GM13976 (cell line): ENCODE results near the gene ALK.

Experiments used
- DNase-seq: peaks from one replicate; pipeline ENCODE4 v3.0.0; 2012; ENCODE audit warnings: low spot score
- in situ Hi-C: fragments of 300-500 bp; cut with MboI; formaldehyde crosslinking; loops from one replicate; pipeline ENCODE4 v1.12.0; 2022; ENCODE audit warnings: low sequenced_read_pairs, mixed read lengths, inconsistent platforms; ENCODE audit not compliant: unreplicated experiment
- TF ChIP-seq, protein P1 (sequence below): IDR thresholded peaks from 2 replicates; pipeline ENCODE4 v1.5.1; 2012; ENCODE audit warnings: borderline replicate concordance, mild to moderate bottlenecking; ENCODE audit not compliant: insufficient read depth; ENCODE audit errors: extremely low read depth, missing control alignments, control extremely low read depth

Gene ALK

DNA sequence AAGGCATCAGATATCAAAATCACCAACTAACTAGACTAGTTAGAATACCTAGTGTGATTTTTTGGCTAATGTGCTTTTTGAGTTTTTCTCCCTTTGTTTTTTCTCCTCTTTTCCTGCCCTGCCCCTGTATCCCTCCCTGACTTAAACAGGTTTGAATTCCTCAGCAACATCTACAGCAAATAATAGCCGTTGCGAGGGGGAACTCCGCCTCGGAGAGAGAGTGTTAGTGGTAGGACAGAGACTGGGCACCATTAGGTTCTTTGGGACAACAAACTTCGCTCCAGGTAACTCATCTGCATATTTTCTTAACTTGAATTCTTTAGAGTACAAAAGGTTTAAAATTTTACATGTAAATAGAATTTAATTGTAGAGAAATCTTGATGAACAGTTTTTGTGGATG, 761.2 kb downstream of the ALK start:
- TF ChIP-seq, protein P1, sequence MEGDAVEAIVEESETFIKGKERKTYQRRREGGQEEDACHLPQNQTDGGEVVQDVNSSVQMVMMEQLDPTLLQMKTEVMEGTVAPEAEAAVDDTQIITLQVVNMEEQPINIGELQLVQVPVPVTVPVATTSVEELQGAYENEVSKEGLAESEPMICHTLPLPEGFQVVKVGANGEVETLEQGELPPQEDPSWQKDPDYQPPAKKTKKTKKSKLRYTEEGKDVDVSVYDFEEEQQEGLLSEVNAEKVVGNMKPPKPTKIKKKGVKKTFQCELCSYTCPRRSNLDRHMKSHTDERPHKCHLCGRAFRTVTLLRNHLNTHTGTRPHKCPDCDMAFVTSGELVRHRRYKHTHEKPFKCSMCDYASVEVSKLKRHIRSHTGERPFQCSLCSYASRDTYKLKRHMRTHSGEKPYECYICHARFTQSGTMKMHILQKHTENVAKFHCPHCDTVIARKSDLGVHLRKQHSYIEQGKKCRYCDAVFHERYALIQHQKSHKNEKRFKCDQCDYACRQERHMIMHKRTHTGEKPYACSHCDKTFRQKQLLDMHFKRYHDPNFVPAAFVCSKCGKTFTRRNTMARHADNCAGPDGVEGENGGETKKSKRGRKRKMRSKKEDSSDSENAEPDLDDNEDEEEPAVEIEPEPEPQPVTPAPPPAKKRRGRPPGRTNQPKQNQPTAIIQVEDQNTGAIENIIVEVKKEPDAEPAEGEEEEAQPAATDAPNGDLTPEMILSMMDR = no peak
- no peak for DNase-seq
- in situ Hi-C loops = no loop called here

DNA sequence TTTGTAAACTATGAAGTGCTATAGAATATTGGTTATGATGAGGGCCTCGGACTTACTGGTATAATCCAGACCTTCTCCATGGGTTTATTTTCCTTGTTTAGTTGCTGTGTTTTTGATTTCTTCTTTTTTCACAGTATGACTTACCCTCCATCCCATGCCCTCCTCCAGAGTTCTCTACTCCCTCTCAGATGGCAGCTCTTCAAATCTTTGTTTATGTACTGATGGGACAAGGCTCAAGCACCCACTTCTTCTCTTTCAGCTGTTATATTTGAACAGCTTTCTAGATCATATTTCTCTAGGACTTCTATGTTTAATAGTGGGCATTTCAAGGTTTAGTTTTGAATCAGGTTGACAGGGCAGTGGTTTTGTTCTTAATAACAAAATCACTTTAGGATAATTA, 762.3 kb downstream of the ALK start:
- DNase-seq = no peak
- TF ChIP-seq, protein P1 = no peak
- in situ Hi-C loops = no loop called here

DNA sequence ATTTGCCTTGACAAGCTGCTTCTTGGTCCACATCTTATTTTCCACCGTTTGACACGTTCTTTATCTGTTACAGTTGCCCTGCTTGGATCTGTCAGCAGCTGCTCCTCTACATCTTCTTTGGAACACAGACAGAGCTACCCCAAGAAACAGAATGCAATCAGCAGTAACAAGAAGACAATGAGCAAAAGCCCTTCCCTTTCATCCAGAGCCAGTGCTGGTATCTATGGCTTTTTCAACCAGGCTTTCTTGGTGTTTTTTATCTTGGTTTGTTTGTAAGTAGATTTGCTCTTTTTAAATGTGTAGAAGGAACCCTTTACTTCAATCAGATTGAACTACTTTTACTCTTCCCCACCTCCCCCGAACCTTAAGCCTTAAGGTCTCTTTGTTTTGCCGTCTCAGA, 764.3 kb downstream of the ALK start:
- DNase-seq = no peak
- TF ChIP-seq, protein P1 = no peak
- in situ Hi-C loops = no loop called here

DNA sequence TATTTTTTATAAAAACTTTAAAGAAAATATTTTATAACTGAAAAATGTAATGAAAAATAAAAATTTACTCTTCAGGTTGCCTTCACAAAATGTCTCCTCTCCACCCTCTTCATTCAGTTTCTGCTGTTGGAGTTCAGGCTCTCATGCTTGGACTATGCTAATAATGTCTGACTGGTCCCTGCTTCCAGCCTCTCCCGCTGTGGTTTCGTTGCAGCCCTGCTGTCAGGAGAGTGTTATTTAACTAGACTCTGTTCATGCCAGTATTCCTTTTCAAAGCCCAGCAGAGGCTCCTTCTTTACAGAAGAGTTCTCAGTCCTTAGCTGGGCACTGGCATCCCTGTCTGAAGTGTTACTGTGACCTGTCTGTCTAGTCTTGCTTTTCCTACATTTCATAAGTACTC, 765.8 kb downstream of the ALK start:
- DNase-seq = no peak
- in situ Hi-C loops = no loop called here
- TF ChIP-seq, protein P1 = no peak

DNA sequence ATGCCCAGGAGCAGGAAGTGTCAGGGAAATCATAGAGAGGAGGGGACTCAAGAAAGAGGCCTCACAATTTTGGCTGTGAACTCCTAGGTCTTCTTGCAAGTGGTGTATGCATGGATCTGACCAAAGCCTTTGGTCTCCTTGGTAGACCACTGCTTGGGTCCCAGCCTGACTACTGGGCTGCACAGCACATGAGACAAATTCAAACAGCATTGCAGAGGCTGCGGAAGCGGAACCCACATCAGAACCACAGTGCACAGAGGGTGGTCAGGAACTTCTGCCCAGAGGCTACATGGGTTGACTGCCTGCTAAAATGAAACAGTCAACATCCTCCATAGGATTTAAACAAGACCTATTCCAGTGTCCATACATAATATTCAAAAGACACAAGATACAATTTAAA, 766.8 kb downstream of the ALK start:
- in situ Hi-C loops = no loop called here
- DNase-seq = no peak
- TF ChIP-seq, protein P1 = no peak

DNA sequence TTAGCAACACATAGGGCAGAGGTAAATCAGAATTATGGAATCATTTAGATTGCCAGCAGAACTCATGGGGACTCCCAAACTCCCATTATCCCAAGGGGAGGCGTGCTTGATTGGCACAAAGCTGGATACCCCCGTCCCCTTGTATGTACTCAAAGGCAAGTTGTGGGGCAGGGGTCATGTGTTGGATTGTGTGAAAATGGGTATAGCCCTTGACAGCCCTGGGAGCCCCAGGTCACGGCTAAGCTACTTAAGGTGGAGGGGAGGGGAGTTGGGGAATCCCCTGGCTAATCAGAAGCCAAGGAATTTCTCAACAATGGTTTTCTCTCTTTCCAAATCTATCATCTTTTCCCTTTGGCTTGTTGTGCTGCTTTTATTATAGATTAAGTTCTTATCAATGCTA, 773.4 kb downstream of the ALK start:
- TF ChIP-seq, protein P1 = no peak
- no peak for DNase-seq
- in situ Hi-C loops = no loop called here

DNA sequence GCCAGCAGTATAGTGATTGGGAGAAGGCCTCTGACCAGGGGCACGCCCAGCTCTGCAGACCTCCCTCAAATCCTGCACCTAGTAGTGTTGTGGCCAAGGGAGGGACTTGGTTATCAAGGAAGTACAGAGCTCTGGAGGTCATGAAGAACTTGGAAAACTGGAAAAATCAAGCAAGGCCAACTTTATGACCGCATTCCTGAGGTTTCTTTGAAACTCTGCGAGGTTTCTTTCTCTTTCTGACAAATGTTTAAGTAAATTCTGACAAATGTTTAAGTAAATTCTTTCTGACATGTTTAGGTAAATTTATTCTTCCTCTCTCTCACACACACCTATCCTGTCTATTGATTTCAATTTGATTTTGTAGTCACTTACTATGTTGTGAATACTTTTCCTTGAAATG, 775.2 kb downstream of the ALK start:
- in situ Hi-C loops = no loop called here
- DNase-seq = no peak
- TF ChIP-seq, protein P1 = no peak
